Spinal cord (tissue), 10 donors: Measurements from ENCODE around the gene MIA2. TPM values are rescaled to one million over a fixed set of nuclear protein-coding genes. Genes with fewer than 3 reads are reported as not detected.
"Not testable (repeated sequence)": the region's sequence is repeated elsewhere in the genome, so short reads cannot be mapped to it uniquely, and the experiment has no call there.

Source experiments
- DNase-seq, 6 donors: peaks; one replicate each; pipeline versions ENCODE4 v3.0.0 to v3.0.0-alpha.2; 2013 to 2015; ENCODE audit warnings: low spot score in 6 of 6, low read depth in 4 of 6
- H3K27ac ChIP-seq: one replicate; pipeline ENCODE4 v1.5.1; 2013; ENCODE audit warnings: low read depth, low read length, control low read depth
- H3K27me3 ChIP-seq: one replicate; pipeline ENCODE4 v1.6.1; 2013; ENCODE audit warnings: low read length; ENCODE audit not compliant: control insufficient read depth, insufficient read depth
- H3K36me3 ChIP-seq: one replicate; pipeline ENCODE4 v1.6.1; 2013; ENCODE audit warnings: low read length; ENCODE audit not compliant: control insufficient read depth, insufficient read depth
- H3K4me1 ChIP-seq: one replicate; pipeline ENCODE4 v1.6.1; 2013; ENCODE audit warnings: low read length; ENCODE audit not compliant: control insufficient read depth, insufficient read depth
- H3K4me3 ChIP-seq: one replicate; pipeline ENCODE4 v1.5.1; 2013; ENCODE audit warnings: low read depth, low read length, control low read depth
- H3K9me3 ChIP-seq: one replicate; pipeline ENCODE4 v1.6.1; 2013; ENCODE audit warnings: low read length; ENCODE audit not compliant: control insufficient read depth, insufficient read depth
- WGBS: methylation state at CpG from one replicate; pipeline ENCODE4 v1.1.5; 2013; ENCODE audit warnings: missing lambda C conversion rate; ENCODE audit not compliant: insufficient coverage; 5-methylcytosine and 5-hydroxymethylcytosine counted together
- polyA plus RNA-seq, 2 donors: library from polyadenylated mRNA; unstranded; fragments of 120-200 nt; gene quantifications; one replicate each; pipeline ENCODE4 v1.2.1, GENCODE V29; 2013; ENCODE audit not compliant: insufficient read length in 2 of 2
- total RNA-seq, 2 donors: library from RNA; depleted of rRNA in 1 of 2; stranded (reverse); fragments of 120-200 nt in 1 of 2; fragments of >200 nt in 1 of 2; gene quantifications; one replicate each; pipeline versions ENCODE4 v1.2.3 to v1.2.4, GENCODE V29; 2013 to 2014
- donor health status: healthy.

MIA2 gene
- total and polyA plus RNA-seq, 4 donors, result 14.2 to 31.1 (median 24.4) TPM

DNA sequence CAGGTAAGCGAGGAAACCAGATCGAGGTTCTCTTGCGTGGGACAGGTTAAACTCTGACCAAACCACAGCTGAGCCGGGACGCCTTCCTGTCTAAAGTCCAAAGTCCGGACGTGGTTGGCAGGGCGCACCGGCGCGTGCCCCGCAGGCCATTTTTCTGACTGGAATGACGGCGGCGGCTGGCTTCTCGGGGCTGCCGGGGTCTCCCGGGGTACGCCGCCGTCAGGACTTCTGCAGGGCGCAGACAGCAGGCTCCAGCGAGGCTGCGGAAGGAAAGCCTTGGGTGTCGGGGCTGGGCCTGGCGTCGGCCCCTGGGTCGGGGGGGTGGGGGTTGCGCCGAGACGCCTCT is 32.8 kb downstream of the MIA2 start:
- 0% methylated on average over 30 of the region's 31 CpGs for WGBS
- peak in 3 of 6 donors; percentile 40 to 54 (median 50) for DNase-seq

DNA sequence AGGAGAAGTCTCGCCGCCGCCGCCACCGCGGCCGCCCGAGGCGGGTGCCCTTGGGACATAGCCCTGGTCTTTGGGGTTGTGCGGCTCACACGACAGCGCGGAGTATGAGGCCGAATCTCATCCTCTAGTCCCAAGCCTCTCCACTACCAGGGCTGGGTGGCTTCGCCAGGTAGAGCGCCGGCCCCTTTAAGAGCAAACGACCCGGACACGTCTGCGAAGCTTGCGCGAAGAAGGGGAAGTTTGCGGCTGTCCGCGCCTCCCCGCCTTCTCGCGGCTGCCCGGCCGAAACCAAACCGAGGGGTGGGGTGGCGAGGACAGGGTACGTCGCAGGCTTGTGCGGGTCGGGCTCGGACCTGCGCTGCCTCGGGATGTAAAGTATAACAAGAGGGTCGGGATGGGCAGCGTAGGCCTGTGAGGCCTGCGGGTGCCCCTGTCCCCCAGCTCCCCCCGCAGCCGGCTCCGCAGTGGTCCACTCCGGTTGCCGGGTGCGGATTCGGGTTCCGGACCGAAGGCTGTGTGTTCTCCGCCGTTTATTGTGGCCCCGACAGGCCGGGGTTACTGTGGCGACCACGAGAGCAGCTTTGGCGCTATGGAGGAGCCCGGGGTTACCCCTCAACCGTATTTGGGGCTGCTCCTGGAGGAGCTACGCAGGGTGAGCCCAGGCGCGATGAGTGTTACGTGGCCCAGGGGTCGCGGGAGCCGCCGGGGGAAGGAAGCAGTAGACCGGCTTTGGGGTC is 33.3 kb downstream of the MIA2 start:
- H3K27ac ChIP-seq, result peak overlapping the region; percentile 100
- no peaks in the 10 kb centered on the region for H3K27me3 ChIP-seq
- no peaks in the 10 kb centered on the region for H3K36me3 ChIP-seq
- DNase-seq, result peak; percentile 73 to 97 (median 83)
- peaks cover 4% of the 10 kb centered on the region for H3K9me3 ChIP-seq
- H3K4me3 ChIP-seq, result peak overlapping the region; percentile 87
- under 1% methylated on average over 70 of the region's 70 CpGs for WGBS
- H3K4me1 ChIP-seq, result peaks cover 8% of the 10 kb centered on the region

More for the DNA sequence above, 32.8 kb downstream of the MIA2 start:
- Histone ChIP-seq H3K4me3 (peak overlapping the region; percentile 87), H3K27ac (peak overlapping the region; percentile 100), H3K4me1 (peaks cover 8% of the 10 kb centered on the region), H3K36me3 (no peaks in the 10 kb centered on the region), H3K9me3 (peaks cover 3% of the 10 kb centered on the region), H3K27me3 (no peaks in the 10 kb centered on the region)

- Histone ChIP-seq H3K4me1 (peaks cover 8% of the 10 kb centered on the region), H3K27ac (peak overlapping the region; percentile 100), H3K36me3 (no peaks in the 10 kb centered on the region), H3K27me3 (no peaks in the 10 kb centered on the region), H3K9me3 (peaks cover 4% of the 10 kb centered on the region), H3K4me3 (peak overlapping the region; percentile 87)
- DNase-seq, result peak in 1 of 6 donors; percentile 58
- 1% methylated on average over 12 of the region's 16 CpGs for WGBS
These were observed 33.9 kb downstream of the MIA2 start for GRCh38 chr14:39267608-39268005.

GRCh38 chr14:39268393-39268792 is 34.7 kb downstream of the MIA2 start:
- no peak overlapping the region for H3K27ac ChIP-seq

GRCh38 chr14:39272918-39273317 is 39.2 kb downstream of the MIA2 start:
- Histone ChIP-seq H3K9me3 (peaks cover 4% of the 10 kb centered on the region), H3K4me3 (no peak overlapping the region), H3K27me3 (no peaks in the 10 kb centered on the region), H3K27ac (no peak overlapping the region), H3K36me3 (no peaks in the 10 kb centered on the region), H3K4me1 (peaks cover 4% of the 10 kb centered on the region)
- WGBS, result no CpG with 5 or more reads among the region's 1 CpG
- DNase-seq, result no peak

More at GRCh38 chr14:39268393-39268792, 34.7 kb downstream of the MIA2 start:
- peaks cover 8% of the 10 kb centered on the region for H3K4me1 ChIP-seq
- peak overlapping the region; percentile 87 for H3K4me3 ChIP-seq
- no peaks in the 10 kb centered on the region for H3K36me3 ChIP-seq
- DNase-seq, result peak in 2 of 6 donors; percentile 13 to 47
- H3K27me3 ChIP-seq, result no peaks in the 10 kb centered on the region
- peaks cover 4% of the 10 kb centered on the region for H3K9me3 ChIP-seq
- WGBS, result 36% methylated on average over 2 of the region's 2 CpGs

DNA sequence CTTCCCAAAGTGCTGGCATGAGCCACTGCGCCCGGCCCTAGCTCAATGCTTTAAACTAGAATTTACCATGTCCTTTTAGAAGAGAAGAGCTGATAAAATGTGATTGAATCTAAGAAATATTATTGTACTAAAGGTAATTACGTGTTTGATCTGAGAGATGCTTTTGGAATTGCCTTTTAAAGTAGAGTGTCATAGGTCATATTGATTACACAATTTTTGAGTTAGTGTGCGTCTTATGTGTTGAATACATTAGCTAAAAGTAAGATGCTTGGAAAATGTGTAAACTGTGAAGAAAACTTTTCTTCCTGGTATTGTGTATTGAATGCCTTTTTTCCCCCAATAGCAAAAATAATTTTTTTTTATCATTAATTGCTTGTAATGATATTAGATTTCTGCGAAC is 41.7 kb downstream of the MIA2 start:
- no peaks in the 10 kb centered on the region for H3K4me1 ChIP-seq
- DNase-seq, result no peak
- peaks cover 4% of the 10 kb centered on the region for H3K9me3 ChIP-seq
- 92% methylated on average over 2 of the region's 5 CpGs for WGBS
- H3K36me3 ChIP-seq, result no peaks in the 10 kb centered on the region
- H3K4me3 ChIP-seq, result no peak overlapping the region
- no peak overlapping the region for H3K27ac ChIP-seq
- no peaks in the 10 kb centered on the region for H3K27me3 ChIP-seq

DNA sequence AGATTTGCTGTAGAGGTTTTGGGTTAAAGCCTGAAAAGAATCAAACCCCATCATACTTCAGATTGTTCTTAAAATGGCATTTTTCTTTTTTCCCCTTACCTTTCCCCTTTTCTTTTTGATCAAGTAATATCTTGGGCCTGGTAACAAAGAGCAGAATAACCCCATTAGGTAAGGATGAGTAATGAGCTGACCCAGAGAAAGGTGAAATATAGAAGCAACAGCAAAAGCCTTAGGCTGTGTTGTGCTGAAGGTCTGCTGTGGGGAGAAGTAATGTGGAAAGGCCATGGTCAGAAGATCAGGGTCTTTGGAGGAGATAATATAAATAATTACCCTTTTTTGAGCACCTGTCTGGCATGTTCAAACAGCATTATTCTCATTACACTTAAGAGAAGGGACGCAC is 42.3 kb downstream of the MIA2 start:
- WGBS, result no CpG with 5 or more reads among the region's 1 CpG
- DNase-seq, result no peak
- no peaks in the 10 kb centered on the region for H3K27me3 ChIP-seq
- no peak overlapping the region for H3K4me3 ChIP-seq
- H3K27ac ChIP-seq, result no peak overlapping the region
- H3K36me3 ChIP-seq, result peaks cover 5% of the 10 kb centered on the region
- H3K9me3 ChIP-seq, result peaks cover 4% of the 10 kb centered on the region
- H3K4me1 ChIP-seq, result no peaks in the 10 kb centered on the region

GRCh38 chr14:39276579-39277114 is 42.9 kb downstream of the MIA2 start:
- no peak for DNase-seq
- no CpG with 5 or more reads among the region's 2 CpGs for WGBS
- Histone ChIP-seq H3K4me3 (no peak overlapping the region), H3K27me3 (no peaks in the 10 kb centered on the region), H3K9me3 (peaks cover under 1% of the 10 kb centered on the region), H3K4me1 (no peaks in the 10 kb centered on the region), H3K27ac (no peak overlapping the region), H3K36me3 (peaks cover 6% of the 10 kb centered on the region)

DNA sequence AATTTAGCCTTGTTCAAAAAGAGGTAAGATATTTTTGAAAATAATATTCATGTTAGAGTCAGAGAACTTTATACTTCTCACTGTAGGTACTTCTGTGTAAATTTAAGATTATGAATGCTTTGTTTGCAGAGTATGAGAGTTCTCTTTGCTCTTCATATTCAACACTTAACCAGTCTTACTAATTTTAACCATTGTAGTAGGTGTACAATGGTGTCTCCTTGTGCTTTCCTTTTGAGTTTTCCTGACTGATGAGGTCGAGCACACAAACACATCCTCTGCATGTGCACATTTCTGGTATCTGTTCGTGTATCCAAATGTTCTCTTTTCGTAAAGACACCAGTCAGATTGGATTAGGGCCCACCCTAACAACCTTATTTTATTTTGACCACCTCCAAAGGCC is 45.8 kb downstream of the MIA2 start:
- no CpG with 5 or more reads among the region's 3 CpGs for WGBS
- no peak overlapping the region for H3K4me3 ChIP-seq
- no peaks in the 10 kb centered on the region for H3K9me3 ChIP-seq
- H3K27ac ChIP-seq, result no peak overlapping the region
- H3K4me1 ChIP-seq, result no peaks in the 10 kb centered on the region
- no peaks in the 10 kb centered on the region for H3K27me3 ChIP-seq
- no peak for DNase-seq
- H3K36me3 ChIP-seq, result peaks cover 10% of the 10 kb centered on the region

GRCh38 chr14:39280678-39281077 is 47.0 kb downstream of the MIA2 start:
- H3K4me3 ChIP-seq, H3K4me1 ChIP-seq, H3K9me3 ChIP-seq, H3K27me3 ChIP-seq, DNase-seq, H3K27ac ChIP-seq: not testable (repeated sequence)
- WGBS, result no CpG with 5 or more reads among the region's 3 CpGs
- H3K36me3 ChIP-seq, result peaks cover 10% of the 10 kb centered on the region
